Prostate gland (tissue), 2 donors: Measurements from ENCODE around the gene CSNK1D. TPM values are rescaled to one million over a fixed set of nuclear protein-coding genes. Genes with fewer than 3 reads are reported as not detected.

Source experiments
- DNase-seq: peaks from one replicate; pipeline ENCODE4 v3.0.0-alpha.2; 2019; ENCODE audit warnings: low spot score
- H3K27ac ChIP-seq, 2 donors: fragments of 200-600 bp; sonication (generic); 2 replicates each; pipeline ENCODE4 v1.5.1; 2017 to 2019
- H3K27me3 ChIP-seq: fragments of 200-600 bp; sonication (generic); replicated peaks from 2 replicates; pipeline ENCODE4 v1.5.1; 2019; ENCODE audit not compliant: insufficient read depth
- H3K36me3 ChIP-seq, 2 donors: fragments of 200-600 bp; sonication (generic); 1 replicate in 1 of 2; 2 replicates in 1 of 2; pipeline versions ENCODE4 v1.5.1 to v1.8.1; 2017 to 2019
- H3K4me1 ChIP-seq: fragments of 200-600 bp; sonication (generic); replicated peaks from 2 replicates; pipeline ENCODE4 v1.5.1; 2019
- H3K4me3 ChIP-seq, 2 donors: fragments of 200-600 bp; sonication (generic); 2 replicates each; pipeline ENCODE4 v1.5.1; 2017 to 2019
- H3K9me3 ChIP-seq: fragments of 200-600 bp; sonication (generic); 2 replicates; pipeline ENCODE4 v1.5.1; 2017
- POLR2A ChIP-seq: fragments of 450-650 bp; IDR thresholded peaks from one replicate; pipeline ENCODE4 v1.6.1; 2016; ENCODE audit warnings: antibody characterized with exemption, mild to moderate bottlenecking
- POLR2AphosphoS5 ChIP-seq: sonication (generic); formaldehyde crosslinking; IDR thresholded peaks from one replicate; pipeline ENCODE4 v1.6.1; 2017; ENCODE audit warnings: antibody characterized with exemption
- WGBS: methylation state at CpG from one replicate; pipeline ENCODE4 v1.1.5; 2018; 5-methylcytosine and 5-hydroxymethylcytosine counted together
- intact Hi-C: fragments of 100-400 bp; cut with DNase I; formaldehyde crosslinking; loops from one replicate; pipeline ENCODE4 v1.14.2; 2022
- total RNA-seq, 2 donors: library from RNA; depleted of rRNA; stranded (reverse); fragments of >200 nt; gene quantifications; one replicate each; pipeline ENCODE4 v1.1.0, GENCODE V29; 2016
- TF ChIP-seq, protein P1 (sequence below), 4 experiments: fragments of 200-600 bp in 2 of 4; fragments of 450-650 bp in 2 of 4; sonication (generic) in 2 of 4; IDR thresholded peaks; 1 replicate in 3 of 4; 2 replicates in 1 of 4; pipeline ENCODE4 v1.5.1; 2016 to 2019; ENCODE audit warnings: antibody characterized with exemption in 4 of 4, mild to moderate bottlenecking in 2 of 4, moderate library complexity in 2 of 4

The CSNK1D gene
- total RNA-seq, 2 donors from 2014 or later, result 80.3 to 155 TPM

DNA sequence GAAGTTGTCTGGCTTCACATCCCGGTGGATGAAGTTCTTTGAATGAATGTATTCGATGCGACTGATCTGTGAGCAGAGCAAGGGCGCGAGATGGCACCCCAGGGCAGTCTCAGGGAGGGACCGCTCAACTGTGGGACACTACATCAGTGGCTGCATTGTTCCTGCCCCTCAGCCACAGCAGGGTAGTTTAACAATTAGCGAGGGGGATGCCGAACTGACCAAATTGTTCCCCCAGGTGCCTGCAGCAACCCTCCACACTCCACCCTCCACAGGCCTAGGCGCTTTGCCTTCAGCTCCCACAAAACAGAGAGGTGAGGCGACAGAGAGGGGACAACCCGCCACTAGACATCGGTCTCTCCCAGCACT is 20.3 kb downstream of the CSNK1D start:
- Histone ChIP-seq H3K27ac (no peak overlapping the region), H3K27me3 (no peaks in the 10 kb centered on the region), H3K36me3 (peaks cover 51 to 59% of the 10 kb centered on the region in 2 donors), H3K9me3 (no peaks in the 10 kb centered on the region), H3K4me3 (no peak overlapping the region), H3K4me1 (peaks cover 2% of the 10 kb centered on the region)
- DNase-seq, result no peak
- WGBS, result 96% methylated on average over 12 of the region's 12 CpGs
- no peak for TF ChIP-seq POLR2AphosphoS5
- no peak for TF ChIP-seq POLR2A
- TF ChIP-seq, protein P1, sequence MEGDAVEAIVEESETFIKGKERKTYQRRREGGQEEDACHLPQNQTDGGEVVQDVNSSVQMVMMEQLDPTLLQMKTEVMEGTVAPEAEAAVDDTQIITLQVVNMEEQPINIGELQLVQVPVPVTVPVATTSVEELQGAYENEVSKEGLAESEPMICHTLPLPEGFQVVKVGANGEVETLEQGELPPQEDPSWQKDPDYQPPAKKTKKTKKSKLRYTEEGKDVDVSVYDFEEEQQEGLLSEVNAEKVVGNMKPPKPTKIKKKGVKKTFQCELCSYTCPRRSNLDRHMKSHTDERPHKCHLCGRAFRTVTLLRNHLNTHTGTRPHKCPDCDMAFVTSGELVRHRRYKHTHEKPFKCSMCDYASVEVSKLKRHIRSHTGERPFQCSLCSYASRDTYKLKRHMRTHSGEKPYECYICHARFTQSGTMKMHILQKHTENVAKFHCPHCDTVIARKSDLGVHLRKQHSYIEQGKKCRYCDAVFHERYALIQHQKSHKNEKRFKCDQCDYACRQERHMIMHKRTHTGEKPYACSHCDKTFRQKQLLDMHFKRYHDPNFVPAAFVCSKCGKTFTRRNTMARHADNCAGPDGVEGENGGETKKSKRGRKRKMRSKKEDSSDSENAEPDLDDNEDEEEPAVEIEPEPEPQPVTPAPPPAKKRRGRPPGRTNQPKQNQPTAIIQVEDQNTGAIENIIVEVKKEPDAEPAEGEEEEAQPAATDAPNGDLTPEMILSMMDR (IDR thresholded peaks at IDR 0.05), result no peak
- intact Hi-C loops, result no loop called here

DNA sequence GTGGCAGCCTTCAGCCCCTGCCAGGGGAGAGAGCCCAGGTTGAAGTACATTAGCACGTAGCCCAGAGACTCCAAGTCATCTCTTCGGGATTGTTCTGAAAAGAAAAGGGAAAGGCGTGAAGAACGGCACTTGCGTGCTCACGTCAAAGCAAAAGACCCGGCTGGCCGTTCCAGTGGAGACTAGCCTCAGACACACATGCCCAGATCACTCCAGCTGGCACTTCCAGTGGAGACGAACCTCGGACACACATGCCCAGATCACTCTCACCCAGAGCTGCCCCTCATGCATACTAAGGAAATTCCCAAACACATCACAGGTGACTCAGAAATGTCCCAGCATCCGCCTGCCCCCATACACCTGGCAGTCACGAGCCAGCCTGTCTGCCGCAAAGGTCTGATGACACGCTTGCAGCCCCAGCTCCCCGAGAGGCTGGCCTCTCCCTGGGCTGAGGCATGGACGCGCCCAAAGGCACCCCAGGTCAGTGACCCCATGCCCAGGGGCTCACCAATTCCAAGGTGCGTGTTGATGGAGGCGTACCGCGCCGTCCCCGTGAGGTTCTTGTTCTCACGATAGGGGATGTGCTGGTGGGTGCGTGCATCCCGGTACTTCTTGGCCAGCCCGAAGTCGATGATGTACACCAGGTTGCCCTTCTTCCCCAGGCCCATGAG is 20.9 kb downstream of the CSNK1D start:
- intact Hi-C loops, result no loop called here
- no peaks in the 10 kb centered on the region for H3K27me3 ChIP-seq

GRCh38 chr17:82250868-82251500 is 22.5 kb downstream of the CSNK1D start:
- TF ChIP-seq POLR2AphosphoS5, result no peak
- TF ChIP-seq, protein P1 (IDR thresholded peaks at IDR 0.05), result no peak
- no peak for TF ChIP-seq POLR2A
- Histone ChIP-seq H3K27me3 (no peaks in the 10 kb centered on the region), H3K36me3 (peaks cover 53 to 69% of the 10 kb centered on the region in 2 donors), H3K4me1 (peaks cover 10% of the 10 kb centered on the region), H3K9me3 (no peaks in the 10 kb centered on the region), H3K27ac (no peak overlapping the region), H3K4me3 (no peak overlapping the region)
- 89% methylated on average over 25 of the region's 25 CpGs for WGBS
- intact Hi-C loops, result no loop called here
- no peak for DNase-seq

More for the DNA sequence above, 20.9 kb downstream of the CSNK1D start:
- 94% methylated on average over 24 of the region's 28 CpGs for WGBS
- H3K4me1 ChIP-seq, result peaks cover 2% of the 10 kb centered on the region
- TF ChIP-seq POLR2A (no peak), POLR2AphosphoS5 (no peak)
- TF ChIP-seq, protein P1 (IDR thresholded peaks at IDR 0.05), result no peak
- no peak for DNase-seq
- H3K36me3 ChIP-seq, result peaks cover 53 to 64% of the 10 kb centered on the region in 2 donors
- H3K9me3 ChIP-seq, result no peaks in the 10 kb centered on the region
- H3K27ac ChIP-seq, result no peak overlapping the region
- no peak overlapping the region for H3K4me3 ChIP-seq

DNA sequence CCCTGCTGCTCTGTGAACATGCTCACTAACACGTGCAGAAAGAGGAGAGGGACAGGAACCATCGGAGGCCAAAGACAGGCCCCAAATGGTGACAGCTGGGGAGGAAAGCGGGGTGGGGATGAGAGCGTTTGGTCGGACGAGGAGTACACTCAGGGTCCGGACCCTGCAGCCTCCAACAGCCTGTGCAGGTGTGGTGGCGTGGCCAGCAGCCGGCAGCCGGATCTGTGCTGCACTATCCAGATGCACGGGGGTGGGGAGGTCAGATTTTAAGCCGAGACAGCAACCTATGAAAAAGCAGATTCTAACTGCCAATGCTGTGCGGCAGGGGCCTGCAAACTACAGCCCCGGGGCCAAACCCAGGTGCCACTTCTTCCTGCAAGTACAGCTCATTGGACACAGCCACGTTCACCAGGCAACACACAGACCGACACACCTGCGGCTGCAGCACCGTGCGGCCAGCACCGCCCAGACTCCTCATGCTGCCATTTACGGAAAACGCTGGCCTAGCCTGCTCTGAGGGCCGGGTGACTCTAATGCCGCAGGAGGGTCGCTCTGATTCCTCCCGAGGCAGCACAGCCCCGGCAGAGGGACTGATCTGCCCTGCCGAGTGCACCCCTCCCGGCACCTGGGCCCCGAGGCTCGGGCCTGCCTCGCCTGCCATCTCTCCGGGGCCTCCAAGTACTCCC is 23.5 kb downstream of the CSNK1D start:
- Histone ChIP-seq H3K4me3 (no peak overlapping the region), H3K9me3 (no peaks in the 10 kb centered on the region), H3K4me1 (peaks cover 12% of the 10 kb centered on the region), H3K36me3 (peaks cover 54 to 70% of the 10 kb centered on the region in 2 donors), H3K27ac (no peak overlapping the region), H3K27me3 (no peaks in the 10 kb centered on the region)
- intact Hi-C loops, result no loop called here
- 80% methylated on average over 28 of the region's 33 CpGs for WGBS
- no peak for DNase-seq
- no peak for TF ChIP-seq POLR2AphosphoS5
- TF ChIP-seq, protein P1 (IDR thresholded peaks at IDR 0.05), result no peak
- no peak for TF ChIP-seq POLR2A
